GM21786 (cell line): Measurements from ENCODE around the gene TNFAIP2.
"Not testable (repeated sequence)": the region's sequence is repeated elsewhere in the genome, so short reads cannot be mapped to it uniquely, and the experiment has no call there.

Source experiments
- ATAC-seq: cut with Tn5 transposase; IDR thresholded peaks from one replicate; pipeline ENCODE4 v1.9.1; 2021; ENCODE audit not compliant: unreplicated experiment

TNFAIP2 gene

GRCh38 chr14:103149351-103150237 lies 26.3 kb downstream of the TNFAIP2 start:
- no peak for ATAC-seq

- no peak for ATAC-seq
Measured at GRCh38 chr14:103151270-103151945, 28.1 kb downstream of the TNFAIP2 start.

GRCh38 chr14:103155010-103155409 lies 31.7 kb downstream of the TNFAIP2 start:
- ATAC-seq, result no peak

- ATAC-seq, result not testable (repeated sequence)
Measured at GRCh38 chr14:103155416-103155815, 32.2 kb downstream of the TNFAIP2 start.

- ATAC-seq, result no peak
Measured at GRCh38 chr14:103155826-103156394, 32.6 kb downstream of the TNFAIP2 start.

- ATAC-seq, result no peak
Measured at GRCh38 chr14:103156651-103157378, 33.6 kb downstream of the TNFAIP2 start.

- ATAC-seq, result no peak
Measured at GRCh38 chr14:103157969-103158368, 34.7 kb downstream of the TNFAIP2 start.

- no peak for ATAC-seq
Measured at GRCh38 chr14:103158688-103159087, 35.4 kb downstream of the TNFAIP2 start.

GRCh38 chr14:103160321-103161053 lies 37.2 kb downstream of the TNFAIP2 start:
- ATAC-seq, result no peak

GRCh38 chr14:103161054-103161397 lies 37.8 kb downstream of the TNFAIP2 start:
- ATAC-seq, result no peak

- no peak for ATAC-seq
Measured at GRCh38 chr14:103163199-103163598, 39.9 kb downstream of the TNFAIP2 start.

GRCh38 chr14:103164006-103164405 lies 40.7 kb downstream of the TNFAIP2 start:
- ATAC-seq, result no peak

- no peak for ATAC-seq
Measured at GRCh38 chr14:103164779-103165178, 41.5 kb downstream of the TNFAIP2 start.

- no peak for ATAC-seq
Measured at GRCh38 chr14:103165323-103165722, 42.1 kb downstream of the TNFAIP2 start.

- ATAC-seq, result no peak
Measured at GRCh38 chr14:103169954-103170353, 46.7 kb downstream of the TNFAIP2 start.

- not testable (repeated sequence) for ATAC-seq
Measured at GRCh38 chr14:103171206-103171605, 47.9 kb downstream of the TNFAIP2 start.

GRCh38 chr14:103172921-103173320 lies 49.7 kb downstream of the TNFAIP2 start:
- ATAC-seq, result no peak

- not testable (repeated sequence) for ATAC-seq
Measured at GRCh38 chr14:103173887-103174286, 50.6 kb downstream of the TNFAIP2 start.

- not testable (repeated sequence) for ATAC-seq
Measured at GRCh38 chr14:103176176-103176575, 52.9 kb downstream of the TNFAIP2 start.

GRCh38 chr14:103177376-103177775 lies 54.1 kb downstream of the TNFAIP2 start:
- ATAC-seq, result no peak

- ATAC-seq, result no peak
Measured at GRCh38 chr14:103178521-103178920, 55.3 kb downstream of the TNFAIP2 start.
